Measurements from ENCODE around the gene HIPK2. TPM values are rescaled to one million over a fixed set of nuclear protein-coding genes. Genes with fewer than 3 reads are reported as not detected.
A peak's percentile ranks its signal among the peaks of the same experiment; 100 is the strongest.

HIPK2 gene
- total RNA-seq, 1 donor from 2014 or later = 72.3 TPM

DNA sequence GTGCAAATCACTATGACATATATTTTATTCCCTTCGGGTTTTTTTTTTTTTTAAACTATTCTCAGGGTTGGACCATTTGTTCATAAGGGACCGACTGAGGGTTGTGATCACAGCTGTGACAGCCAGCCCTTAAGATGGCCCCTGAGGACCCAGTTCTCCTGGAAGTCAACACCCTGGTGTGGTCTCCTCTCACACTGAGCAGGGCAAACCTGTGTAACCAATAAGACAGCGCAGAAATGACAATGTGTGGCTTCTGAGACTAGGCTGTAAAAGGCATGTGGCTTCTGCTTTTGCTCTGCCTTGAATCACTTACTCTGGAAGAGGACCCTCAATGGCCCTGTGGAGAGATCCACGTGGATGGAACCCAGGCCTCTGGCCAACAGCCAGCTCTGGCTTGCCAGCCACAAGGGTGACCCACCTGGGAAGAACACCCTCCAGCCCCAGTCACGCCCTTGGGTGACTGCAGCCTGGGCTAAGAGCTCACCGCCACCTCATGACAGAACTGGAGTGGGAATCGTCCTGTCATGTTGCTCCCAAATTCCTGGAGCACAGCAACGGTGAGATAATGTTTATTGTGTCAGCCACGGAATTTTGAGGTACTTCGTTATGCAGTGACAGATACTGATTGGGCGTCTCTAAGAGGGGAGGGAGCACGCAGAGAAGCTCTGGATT lies 127.2 kb downstream of the HIPK2 start:
- no peak overlapping the region for H3K27ac Mint-ChIP-seq (ENCODE audit: unreplicated experiment)
- no peak for DNase-seq (ENCODE audit: low spot score)
- no peaks in the 10 kb centered on the region for H3K27me3 Mint-ChIP-seq (ENCODE audit: low read depth)
- no peaks in the 10 kb centered on the region for H3K9me3 Mint-ChIP-seq (ENCODE audit: low read depth)
- H3K36me3 Mint-ChIP-seq (ENCODE audit: low read depth) = peaks cover 5% of the 10 kb centered on the region
- peaks cover 59% of the 10 kb centered on the region for H3K4me1 Mint-ChIP-seq (ENCODE audit: low read depth)
- TF ChIP-seq, protein P1, sequence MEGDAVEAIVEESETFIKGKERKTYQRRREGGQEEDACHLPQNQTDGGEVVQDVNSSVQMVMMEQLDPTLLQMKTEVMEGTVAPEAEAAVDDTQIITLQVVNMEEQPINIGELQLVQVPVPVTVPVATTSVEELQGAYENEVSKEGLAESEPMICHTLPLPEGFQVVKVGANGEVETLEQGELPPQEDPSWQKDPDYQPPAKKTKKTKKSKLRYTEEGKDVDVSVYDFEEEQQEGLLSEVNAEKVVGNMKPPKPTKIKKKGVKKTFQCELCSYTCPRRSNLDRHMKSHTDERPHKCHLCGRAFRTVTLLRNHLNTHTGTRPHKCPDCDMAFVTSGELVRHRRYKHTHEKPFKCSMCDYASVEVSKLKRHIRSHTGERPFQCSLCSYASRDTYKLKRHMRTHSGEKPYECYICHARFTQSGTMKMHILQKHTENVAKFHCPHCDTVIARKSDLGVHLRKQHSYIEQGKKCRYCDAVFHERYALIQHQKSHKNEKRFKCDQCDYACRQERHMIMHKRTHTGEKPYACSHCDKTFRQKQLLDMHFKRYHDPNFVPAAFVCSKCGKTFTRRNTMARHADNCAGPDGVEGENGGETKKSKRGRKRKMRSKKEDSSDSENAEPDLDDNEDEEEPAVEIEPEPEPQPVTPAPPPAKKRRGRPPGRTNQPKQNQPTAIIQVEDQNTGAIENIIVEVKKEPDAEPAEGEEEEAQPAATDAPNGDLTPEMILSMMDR (IDR thresholded peaks at IDR 0.05) = no peak
- H3K4me3 Mint-ChIP-seq (ENCODE audit: unreplicated experiment) = no peak overlapping the region

DNA sequence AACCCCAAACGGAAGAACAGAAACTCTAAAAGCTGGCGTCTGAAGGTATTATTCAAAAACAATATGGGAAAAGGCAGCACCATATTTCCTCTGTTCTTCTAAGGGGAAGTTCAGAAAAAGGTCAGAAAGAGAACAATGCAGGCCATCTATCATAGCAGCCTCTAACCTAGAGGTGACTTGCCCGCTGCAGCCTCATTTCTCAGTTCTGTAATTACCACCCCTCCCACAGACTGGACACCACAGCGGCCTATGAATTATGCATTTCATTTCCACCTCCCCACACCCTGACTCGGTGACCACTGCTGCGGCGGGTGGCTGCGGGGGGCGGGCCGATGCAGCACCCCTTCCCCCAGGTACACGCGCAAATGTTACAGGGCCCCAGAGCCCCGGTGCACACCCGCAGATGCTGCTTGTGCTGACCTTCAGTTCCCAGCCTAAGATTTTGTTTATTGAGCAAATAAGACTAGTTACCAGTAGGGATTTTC lies 128.8 kb downstream of the HIPK2 start:
- no peak overlapping the region for H3K4me3 Mint-ChIP-seq (ENCODE audit: unreplicated experiment)
- H3K4me1 Mint-ChIP-seq (ENCODE audit: low read depth) = peaks cover 59% of the 10 kb centered on the region
- peak overlapping the region; percentile 66 for H3K27ac Mint-ChIP-seq (ENCODE audit: unreplicated experiment)
- TF ChIP-seq, protein P1 (IDR thresholded peaks at IDR 0.05) = no peak
- H3K36me3 Mint-ChIP-seq (ENCODE audit: low read depth) = peaks cover 5% of the 10 kb centered on the region
- no peaks in the 10 kb centered on the region for H3K9me3 Mint-ChIP-seq (ENCODE audit: low read depth)
- no peak for DNase-seq (ENCODE audit: low spot score)
- no peaks in the 10 kb centered on the region for H3K27me3 Mint-ChIP-seq (ENCODE audit: low read depth)

GRCh38 chr7:139648391-139648861 lies 129.4 kb downstream of the HIPK2 start:
- Mint-ChIP-seq H3K36me3 (ENCODE audit: low read depth) (peaks cover 5% of the 10 kb centered on the region), H3K9me3 (ENCODE audit: low read depth) (no peaks in the 10 kb centered on the region), H3K4me1 (ENCODE audit: low read depth) (peaks cover 59% of the 10 kb centered on the region), H3K27me3 (ENCODE audit: low read depth) (no peaks in the 10 kb centered on the region), H3K27ac (ENCODE audit: unreplicated experiment) (peak overlapping the region; percentile 33), H3K4me3 (ENCODE audit: unreplicated experiment) (no peak overlapping the region)
- TF ChIP-seq, protein P1 (IDR thresholded peaks at IDR 0.05) = no peak
- no peak for DNase-seq (ENCODE audit: low spot score)

DNA sequence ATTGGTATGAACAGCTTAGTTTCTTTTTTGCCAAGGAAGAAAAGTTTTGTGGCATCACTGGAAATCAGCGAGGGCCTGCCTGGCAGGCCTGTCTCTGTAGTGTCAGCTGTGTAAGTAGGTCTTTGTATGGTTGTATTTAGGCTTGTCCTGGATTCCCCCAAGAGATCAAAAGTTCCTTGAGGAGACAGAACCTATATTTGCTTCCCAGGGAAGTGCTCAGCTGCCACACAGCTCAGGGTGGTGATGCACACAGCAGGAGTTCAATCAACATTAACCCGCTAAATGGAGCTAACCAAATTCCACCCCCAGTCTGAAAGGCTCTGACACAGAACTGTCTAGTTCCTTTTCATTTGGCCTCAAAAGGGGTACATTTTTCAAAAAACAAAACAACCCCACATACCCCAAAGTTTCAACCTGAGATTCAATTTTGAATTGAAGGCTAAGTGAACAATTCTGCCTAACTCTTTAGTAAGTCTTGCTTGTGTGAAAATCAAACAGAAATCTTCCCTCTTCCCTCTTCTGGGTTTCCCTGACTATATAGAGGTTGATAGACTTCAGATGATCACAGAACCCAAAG lies 129.9 kb downstream of the HIPK2 start:
- peak overlapping the region; percentile 82 for H3K27ac Mint-ChIP-seq (ENCODE audit: unreplicated experiment)
- TF ChIP-seq, protein P1 (IDR thresholded peaks at IDR 0.05) = no peak
- no peaks in the 10 kb centered on the region for H3K9me3 Mint-ChIP-seq (ENCODE audit: low read depth)
- peaks cover 5% of the 10 kb centered on the region for H3K36me3 Mint-ChIP-seq (ENCODE audit: low read depth)
- DNase-seq (ENCODE audit: low spot score) = no peak
- peaks cover 59% of the 10 kb centered on the region for H3K4me1 Mint-ChIP-seq (ENCODE audit: low read depth)
- no peaks in the 10 kb centered on the region for H3K27me3 Mint-ChIP-seq (ENCODE audit: low read depth)
- no peak overlapping the region for H3K4me3 Mint-ChIP-seq (ENCODE audit: unreplicated experiment)

- Mint-ChIP-seq H3K9me3 (ENCODE audit: low read depth) (no peaks in the 10 kb centered on the region), H3K36me3 (ENCODE audit: low read depth) (peaks cover 1% of the 10 kb centered on the region), H3K27me3 (ENCODE audit: low read depth) (no peaks in the 10 kb centered on the region), H3K27ac (ENCODE audit: unreplicated experiment) (peak overlapping the region; percentile 45), H3K4me3 (ENCODE audit: unreplicated experiment) (no peak overlapping the region), H3K4me1 (ENCODE audit: low read depth) (peaks cover 54% of the 10 kb centered on the region)
- TF ChIP-seq, protein P1 (IDR thresholded peaks at IDR 0.05) = no peak
- DNase-seq (ENCODE audit: low spot score) = no peak
Observed at GRCh38 chr7:139647085-139647484, 130.7 kb downstream of the HIPK2 start.
